AG04449 (cell line): ENCODE results near the gene PLD1.
"Not testable (repeated sequence)": the region's sequence is repeated elsewhere in the genome, so short reads cannot be mapped to it uniquely, and the experiment has no call there.

Source experiments
- CTCF ChIA-PET: fragments of 350-600 bp; formaldehyde crosslinking; extraction: SDS; loops from one replicate; lab custom pipeline; 2021; ENCODE audit warnings: antibody characterized with exemption; lab: Yijun Ruan, JAX
- POLR2A ChIA-PET: fragments of 400-600, 350-600 bp; formaldehyde crosslinking; extraction: SDS; loops from one replicate; lab custom pipeline; 2020; ENCODE audit warnings: antibody characterized with exemption, inconsistent platforms; lab: Yijun Ruan, JAX
- DNase-seq: peaks from one replicate; pipeline ENCODE4 v3.0.0-alpha.2; 2010; ENCODE audit warnings: low read depth, low spot score
- H3K4me3 ChIP-seq: 2 replicates; pipeline ENCODE4 v1.5.1; 2011; ENCODE audit warnings: low read depth, mild to moderate bottlenecking, control low read depth, low read length
- TF ChIP-seq, protein P1 (sequence below): IDR thresholded peaks from one replicate; pipeline ENCODE4 v1.5.1; 2011; ENCODE audit warnings: mild to moderate bottlenecking, moderate library complexity, low read length, control low read depth, inconsistent platforms; ENCODE audit not compliant: insufficient read depth; ENCODE audit errors: missing control alignments

The PLD1 gene

GRCh38 chr3:171824116-171824515, 13.8 kb upstream of the PLD1 start:
- H3K4me3 ChIP-seq: no peak overlapping the region
- TF ChIP-seq, protein P1, sequence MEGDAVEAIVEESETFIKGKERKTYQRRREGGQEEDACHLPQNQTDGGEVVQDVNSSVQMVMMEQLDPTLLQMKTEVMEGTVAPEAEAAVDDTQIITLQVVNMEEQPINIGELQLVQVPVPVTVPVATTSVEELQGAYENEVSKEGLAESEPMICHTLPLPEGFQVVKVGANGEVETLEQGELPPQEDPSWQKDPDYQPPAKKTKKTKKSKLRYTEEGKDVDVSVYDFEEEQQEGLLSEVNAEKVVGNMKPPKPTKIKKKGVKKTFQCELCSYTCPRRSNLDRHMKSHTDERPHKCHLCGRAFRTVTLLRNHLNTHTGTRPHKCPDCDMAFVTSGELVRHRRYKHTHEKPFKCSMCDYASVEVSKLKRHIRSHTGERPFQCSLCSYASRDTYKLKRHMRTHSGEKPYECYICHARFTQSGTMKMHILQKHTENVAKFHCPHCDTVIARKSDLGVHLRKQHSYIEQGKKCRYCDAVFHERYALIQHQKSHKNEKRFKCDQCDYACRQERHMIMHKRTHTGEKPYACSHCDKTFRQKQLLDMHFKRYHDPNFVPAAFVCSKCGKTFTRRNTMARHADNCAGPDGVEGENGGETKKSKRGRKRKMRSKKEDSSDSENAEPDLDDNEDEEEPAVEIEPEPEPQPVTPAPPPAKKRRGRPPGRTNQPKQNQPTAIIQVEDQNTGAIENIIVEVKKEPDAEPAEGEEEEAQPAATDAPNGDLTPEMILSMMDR: no peak
- CTCF ChIA-PET: no interaction called here
- POLR2A ChIA-PET: no interaction called here
- DNase-seq: no peak

DNA sequence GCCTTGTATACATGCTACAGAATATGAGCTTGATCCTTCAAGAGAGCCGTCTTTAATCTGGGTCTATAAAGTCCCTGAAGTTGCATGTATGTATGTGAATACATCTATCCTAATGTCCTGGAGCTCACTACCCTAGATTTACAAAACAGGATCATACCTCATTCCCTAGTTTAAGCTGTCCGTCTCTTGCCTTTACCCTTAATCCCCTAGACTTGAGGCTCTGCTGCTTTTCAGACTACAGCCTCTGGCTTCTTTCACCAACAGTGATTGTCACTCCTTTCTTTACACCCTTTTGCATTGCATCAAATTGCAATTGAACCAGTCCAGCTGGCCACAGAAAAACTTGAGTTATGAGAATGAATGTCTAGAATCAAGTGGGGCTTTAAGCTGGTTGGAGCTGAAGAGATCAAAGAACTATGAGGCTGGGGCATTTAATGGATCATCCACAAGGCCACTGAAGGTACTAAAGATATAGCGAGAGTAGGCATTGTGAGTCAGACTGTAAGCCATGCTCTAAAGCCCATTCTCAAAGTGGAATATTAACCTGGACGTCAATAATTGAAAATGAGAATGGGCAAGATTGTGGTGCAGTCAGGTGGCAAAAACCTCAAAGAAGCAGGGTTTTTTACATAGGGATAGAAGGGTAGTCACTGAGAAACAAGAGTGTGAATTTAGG, 12.3 kb upstream of the PLD1 start:
- ChIA-PET CTCF (interaction anchor here (1.8 kb wide), 1 partner anchor 11 kb away, joined by 5 read pairs; no protein-coding TSS in a partner anchor), POLR2A (interaction anchor here (1.4 kb wide), 1 partner anchor 219 kb away, joined by 3 read pairs; no protein-coding TSS in a partner anchor)
- no peak for DNase-seq
- TF ChIP-seq, protein P1: no peak
- no peak overlapping the region for H3K4me3 ChIP-seq

DNA sequence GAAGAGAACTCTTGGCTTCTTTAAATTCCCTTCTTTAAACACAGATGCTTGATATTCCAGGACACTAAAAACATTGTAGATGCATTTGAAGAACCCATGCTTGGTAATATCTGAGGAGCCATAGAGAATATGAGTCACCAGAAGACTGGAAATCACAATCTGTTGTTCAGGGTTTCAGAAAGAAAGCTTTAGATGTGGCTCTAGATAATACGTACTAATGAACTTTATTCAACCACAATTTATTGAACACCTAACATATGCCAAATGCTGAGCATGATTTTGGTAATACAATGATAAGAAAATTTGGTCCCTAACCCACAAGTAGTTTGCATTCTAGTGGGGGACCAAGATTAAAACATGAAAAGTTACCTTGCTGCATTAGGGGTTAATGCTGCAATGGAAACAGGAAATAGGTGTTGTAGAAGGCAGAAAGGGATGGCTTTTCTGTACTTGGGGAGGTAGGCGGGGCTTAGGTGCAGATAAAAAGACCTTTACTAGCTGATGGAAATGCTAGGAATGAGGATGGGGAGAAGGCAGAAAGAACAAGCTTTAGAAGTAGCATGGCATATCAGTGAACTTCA, 11.6 kb upstream of the PLD1 start:
- no peak overlapping the region for H3K4me3 ChIP-seq
- TF ChIP-seq, protein P1: no peak
- CTCF ChIA-PET: interaction anchor here (1.8 kb wide), 1 partner anchor 12 kb away, joined by 5 read pairs; no protein-coding TSS in a partner anchor
- DNase-seq: no peak
- POLR2A ChIA-PET: interaction anchor here (1.4 kb wide), 1 partner anchor 219 kb away, joined by 3 read pairs; no protein-coding TSS in a partner anchor

GRCh38 chr3:171821044-171821443, 10.8 kb upstream of the PLD1 start:
- ChIA-PET CTCF (no interaction called here), POLR2A (no interaction called here)
- TF ChIP-seq, protein P1: no peak
- H3K4me3 ChIP-seq: no peak overlapping the region
- DNase-seq: no peak

GRCh38 chr3:171817074-171817800, 7.0 kb upstream of the PLD1 start:
- TF ChIP-seq, protein P1: no peak
- DNase-seq: no peak
- CTCF ChIA-PET: interaction anchor here (0.8 to 3.7 kb wide), 2 partner anchors 12 to 515 kb away, joined by 4 to 22 read pairs; no protein-coding TSS in a partner anchor
- POLR2A ChIA-PET: no interaction called here
- H3K4me3 ChIP-seq: no peak overlapping the region

GRCh38 chr3:171815973-171816595, 5.8 kb upstream of the PLD1 start:
- ChIA-PET CTCF (interaction anchor here (3.7 kb wide), 1 partner anchor 13 kb away, joined by 22 read pairs; no protein-coding TSS in a partner anchor), POLR2A (no interaction called here)
- TF ChIP-seq, protein P1: no peak

DNA sequence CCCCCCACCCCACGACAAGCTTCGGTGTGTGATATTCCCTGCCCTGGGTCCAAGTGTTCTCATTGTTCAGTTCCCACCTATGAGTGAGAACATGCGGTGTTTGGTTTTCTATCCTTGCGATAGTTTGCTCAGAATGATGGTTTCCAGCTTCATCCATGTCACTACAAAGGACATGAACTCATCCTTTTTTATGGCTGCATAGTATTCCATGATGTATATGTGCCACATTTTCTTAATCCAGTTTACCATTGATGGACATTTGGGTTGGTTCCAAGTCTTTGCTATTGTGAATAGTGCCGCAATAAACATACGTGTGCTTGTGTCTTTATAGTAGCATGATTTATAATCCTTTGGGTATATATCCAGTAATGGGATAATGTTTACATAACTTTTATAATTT, 4.4 kb upstream of the PLD1 start:
- CTCF ChIA-PET: interaction anchor here (0.8 to 3.7 kb wide), 3 partner anchors 15 to 18 kb away, joined by 3 to 22 read pairs (median 5); no protein-coding TSS in a partner anchor
- DNase-seq, H3K4me3 ChIP-seq, POLR2A ChIA-PET: not testable (repeated sequence)

More at GRCh38 chr3:171815973-171816595, 5.8 kb upstream of the PLD1 start:
- no peak overlapping the region for H3K4me3 ChIP-seq
- DNase-seq: no peak
